ENCODE data around the gene SS18. TPM values are rescaled to one million over a fixed set of nuclear protein-coding genes. Genes with fewer than 3 reads are reported as not detected.

Gene SS18
- total and polyA plus RNA-seq, 5 donors from 2014 or later, result 39.8 to 60.0 (median 46.3) TPM

GRCh38 chr18:26121476-26121875, 31.1 kb upstream of the SS18 start:
- no peak for ATAC-seq (ENCODE audit: low read depth in 2 of 2)
- Histone ChIP-seq H3K27ac (ENCODE audit: insufficient read depth, low read length, poor library complexity, severe bottlenecking) (no peak overlapping the region), H3K27me3 (ENCODE audit: control insufficient read depth, insufficient read depth, low read length) (peaks cover 8% of the 10 kb centered on the region), H3K4me3 (ENCODE audit: low read depth, low read length) (no peak overlapping the region), H3K36me3 (ENCODE audit: control insufficient read depth, insufficient read depth, low read length) (no peaks in the 10 kb centered on the region), H3K4me1 (ENCODE audit: control insufficient read depth, insufficient read depth, low read length, poor library complexity, severe bottlenecking) (no peaks in the 10 kb centered on the region), H3K9me3 (ENCODE audit: control insufficient read depth in 2 of 2, low read length in 2 of 2) (no peaks in the 10 kb centered on the region)
- no peak overlapping the region for H3K27ac Mint-ChIP-seq
- H3K4me1 Mint-ChIP-seq, result no peaks in the 10 kb centered on the region
- peaks cover 5% of the 10 kb centered on the region for H3K36me3 Mint-ChIP-seq
- H3K4me3 Mint-ChIP-seq, result no peak overlapping the region
- DNase-seq, result no peak
- H3K9me3 Mint-ChIP-seq, result peaks cover 0 to 10% (median 6%) of the 10 kb centered on the region in 7 donors
- H3K27me3 Mint-ChIP-seq, result peaks cover 8% of the 10 kb centered on the region

- H3K27ac Mint-ChIP-seq, result peak overlapping the region in 1 of 3 donors; percentile 49
- H3K9me3 ChIP-seq (ENCODE audit: control insufficient read depth in 2 of 2, low read length in 2 of 2), result no peaks in the 10 kb centered on the region
- ATAC-seq (ENCODE audit: low read depth in 2 of 2) (no peak), DNase-seq (no peak)
- no peaks in the 10 kb centered on the region for H3K4me1 Mint-ChIP-seq
- peaks cover 8% of the 10 kb centered on the region for H3K27me3 ChIP-seq (ENCODE audit: control insufficient read depth, insufficient read depth, low read length)
- no peak overlapping the region for H3K27ac ChIP-seq (ENCODE audit: insufficient read depth, low read length, poor library complexity, severe bottlenecking)
- no peaks in the 10 kb centered on the region for H3K4me1 ChIP-seq (ENCODE audit: control insufficient read depth, insufficient read depth, low read length, poor library complexity, severe bottlenecking)
- peaks cover 5% of the 10 kb centered on the region for H3K36me3 Mint-ChIP-seq
- H3K4me3 Mint-ChIP-seq, result no peak overlapping the region
- H3K4me3 ChIP-seq (ENCODE audit: low read depth, low read length), result no peak overlapping the region
- peaks cover 0 to 10% (median 7%) of the 10 kb centered on the region in 7 donors for H3K9me3 Mint-ChIP-seq
- peaks cover 15% of the 10 kb centered on the region for H3K27me3 Mint-ChIP-seq
- H3K36me3 ChIP-seq (ENCODE audit: control insufficient read depth, insufficient read depth, low read length), result no peaks in the 10 kb centered on the region
Measured at GRCh38 chr18:26119246-26119645, 28.8 kb upstream of the SS18 start.

GRCh38 chr18:26104035-26104434, 13.6 kb upstream of the SS18 start:
- Histone ChIP-seq H3K36me3 (ENCODE audit: control insufficient read depth, insufficient read depth, low read length) (no peaks in the 10 kb centered on the region), H3K27me3 (ENCODE audit: control insufficient read depth, insufficient read depth, low read length) (no peaks in the 10 kb centered on the region), H3K4me1 (ENCODE audit: control insufficient read depth, insufficient read depth, low read length, poor library complexity, severe bottlenecking) (no peaks in the 10 kb centered on the region), H3K9me3 (ENCODE audit: control insufficient read depth in 2 of 2, low read length in 2 of 2) (no peaks in the 10 kb centered on the region), H3K4me3 (ENCODE audit: low read depth, low read length) (no peak overlapping the region), H3K27ac (ENCODE audit: insufficient read depth, low read length, poor library complexity, severe bottlenecking) (no peak overlapping the region)
- ATAC-seq (ENCODE audit: low read depth in 2 of 2), result no peak
- H3K36me3 Mint-ChIP-seq, result no peaks in the 10 kb centered on the region
- H3K27ac Mint-ChIP-seq, result no peak overlapping the region
- peaks cover 0 to 9% (median 0%) of the 10 kb centered on the region in 4 donors for H3K4me1 Mint-ChIP-seq
- peaks cover 0 to 6% (median 0%) of the 10 kb centered on the region in 7 donors for H3K9me3 Mint-ChIP-seq
- DNase-seq, result no peak
- no peak overlapping the region for H3K4me3 Mint-ChIP-seq
- peaks cover 34% of the 10 kb centered on the region for H3K27me3 Mint-ChIP-seq

GRCh38 chr18:26103579-26103978, 13.2 kb upstream of the SS18 start:
- no peak for ATAC-seq (ENCODE audit: low read depth in 2 of 2)
- Histone ChIP-seq H3K27ac (ENCODE audit: insufficient read depth, low read length, poor library complexity, severe bottlenecking) (no peak overlapping the region), H3K36me3 (ENCODE audit: control insufficient read depth, insufficient read depth, low read length) (no peaks in the 10 kb centered on the region), H3K27me3 (ENCODE audit: control insufficient read depth, insufficient read depth, low read length) (peaks cover 2% of the 10 kb centered on the region), H3K9me3 (ENCODE audit: control insufficient read depth in 2 of 2, low read length in 2 of 2) (no peaks in the 10 kb centered on the region), H3K4me3 (ENCODE audit: low read depth, low read length) (no peak overlapping the region), H3K4me1 (ENCODE audit: control insufficient read depth, insufficient read depth, low read length, poor library complexity, severe bottlenecking) (no peaks in the 10 kb centered on the region)
- peak in 2 of 3 donors; percentile 14 to 50 for DNase-seq
- H3K36me3 Mint-ChIP-seq, result no peaks in the 10 kb centered on the region
- peaks cover 0 to 9% (median 0%) of the 10 kb centered on the region in 4 donors for H3K4me1 Mint-ChIP-seq
- peaks cover 34% of the 10 kb centered on the region for H3K27me3 Mint-ChIP-seq
- peaks cover 0 to 6% (median 0%) of the 10 kb centered on the region in 7 donors for H3K9me3 Mint-ChIP-seq
- H3K27ac Mint-ChIP-seq, result no peak overlapping the region
- H3K4me3 Mint-ChIP-seq, result no peak overlapping the region

- Mint-ChIP-seq H3K36me3 (no peaks in the 10 kb centered on the region), H3K27ac (no peak overlapping the region), H3K4me3 (no peak overlapping the region), H3K27me3 (peaks cover 22% of the 10 kb centered on the region), H3K4me1 (peaks cover 0 to 5% (median 2%) of the 10 kb centered on the region in 4 donors), H3K9me3 (peaks cover 0 to 6% (median 0%) of the 10 kb centered on the region in 7 donors)
- DNase-seq (no peak), ATAC-seq (ENCODE audit: low read depth in 2 of 2) (no peak)
- Histone ChIP-seq H3K4me1 (ENCODE audit: control insufficient read depth, insufficient read depth, low read length, poor library complexity, severe bottlenecking) (no peaks in the 10 kb centered on the region), H3K9me3 (ENCODE audit: control insufficient read depth in 2 of 2, low read length in 2 of 2) (no peaks in the 10 kb centered on the region), H3K4me3 (ENCODE audit: low read depth, low read length) (no peak overlapping the region), H3K27me3 (ENCODE audit: control insufficient read depth, insufficient read depth, low read length) (peaks cover 8% of the 10 kb centered on the region), H3K36me3 (ENCODE audit: control insufficient read depth, insufficient read depth, low read length) (no peaks in the 10 kb centered on the region), H3K27ac (ENCODE audit: insufficient read depth, low read length, poor library complexity, severe bottlenecking) (no peak overlapping the region)
Measured at GRCh38 chr18:26097563-26097962, 7.2 kb upstream of the SS18 start.

- H3K9me3 ChIP-seq (ENCODE audit: control insufficient read depth in 2 of 2, low read length in 2 of 2), result no peaks in the 10 kb centered on the region
- H3K27ac ChIP-seq (ENCODE audit: insufficient read depth, low read length, poor library complexity, severe bottlenecking), result no peak overlapping the region
- H3K4me1 Mint-ChIP-seq, result peaks cover 0 to 4% (median 1%) of the 10 kb centered on the region in 4 donors
- H3K27me3 ChIP-seq (ENCODE audit: control insufficient read depth, insufficient read depth, low read length), result peaks cover 8% of the 10 kb centered on the region
- H3K36me3 ChIP-seq (ENCODE audit: control insufficient read depth, insufficient read depth, low read length), result no peaks in the 10 kb centered on the region
- H3K27ac Mint-ChIP-seq, result no peak overlapping the region
- ATAC-seq (ENCODE audit: low read depth in 2 of 2), result no peak
- H3K36me3 Mint-ChIP-seq, result no peaks in the 10 kb centered on the region
- H3K4me3 Mint-ChIP-seq, result no peak overlapping the region
- peaks cover 22% of the 10 kb centered on the region for H3K27me3 Mint-ChIP-seq
- no peak for DNase-seq
- H3K4me1 ChIP-seq (ENCODE audit: control insufficient read depth, insufficient read depth, low read length, poor library complexity, severe bottlenecking), result no peaks in the 10 kb centered on the region
- H3K4me3 ChIP-seq (ENCODE audit: low read depth, low read length), result no peak overlapping the region
- H3K9me3 Mint-ChIP-seq, result peaks cover 0 to 6% (median 0%) of the 10 kb centered on the region in 7 donors
Measured at GRCh38 chr18:26096852-26097251, 6.4 kb upstream of the SS18 start.

- peak overlapping the region; percentile 97 to 98 (median 98) for H3K27ac Mint-ChIP-seq
- Histone ChIP-seq H3K9me3 (ENCODE audit: control insufficient read depth in 2 of 2, low read length in 2 of 2) (no peaks in the 10 kb centered on the region), H3K4me1 (ENCODE audit: control insufficient read depth, insufficient read depth, low read length, poor library complexity, severe bottlenecking) (peaks cover 30% of the 10 kb centered on the region), H3K4me3 (ENCODE audit: low read depth, low read length) (peak overlapping the region; percentile 79), H3K36me3 (ENCODE audit: control insufficient read depth, insufficient read depth, low read length) (peaks cover 8% of the 10 kb centered on the region), H3K27me3 (ENCODE audit: control insufficient read depth, insufficient read depth, low read length) (no peaks in the 10 kb centered on the region), H3K27ac (ENCODE audit: insufficient read depth, low read length, poor library complexity, severe bottlenecking) (peak overlapping the region; percentile 91)
- peaks cover 7% of the 10 kb centered on the region for H3K36me3 Mint-ChIP-seq
- H3K9me3 Mint-ChIP-seq, result no peaks in the 10 kb centered on the region
- ATAC-seq (ENCODE audit: low read depth in 2 of 2), result peak; percentile 29 to 38
- peak overlapping the region; percentile 97 to 99 (median 98) for H3K4me3 Mint-ChIP-seq
- no peak for DNase-seq
- H3K27me3 Mint-ChIP-seq, result peaks cover 4% of the 10 kb centered on the region
- H3K4me1 Mint-ChIP-seq, result peaks cover 26 to 42% (median 34%) of the 10 kb centered on the region in 4 donors
Measured at GRCh38 chr18:26091047-26091630, 726 bp upstream of the SS18 start.

All from CD4-positive, CD25-positive, alpha-beta regulatory T cell (primary cell).